GM19463 (cell line): Measurements from ENCODE around the gene TEX2.
"Not testable (repeated sequence)": the region's sequence is repeated elsewhere in the genome, so short reads cannot be mapped to it uniquely, and the experiment has no call there.

ENCODE experiments used
- ATAC-seq: cut with Tn5 transposase; IDR thresholded peaks from one replicate; pipeline ENCODE4 v1.9.1; 2021; ENCODE audit warnings: mild to moderate bottlenecking, moderate library complexity; ENCODE audit not compliant: unreplicated experiment

The TEX2 gene

DNA sequence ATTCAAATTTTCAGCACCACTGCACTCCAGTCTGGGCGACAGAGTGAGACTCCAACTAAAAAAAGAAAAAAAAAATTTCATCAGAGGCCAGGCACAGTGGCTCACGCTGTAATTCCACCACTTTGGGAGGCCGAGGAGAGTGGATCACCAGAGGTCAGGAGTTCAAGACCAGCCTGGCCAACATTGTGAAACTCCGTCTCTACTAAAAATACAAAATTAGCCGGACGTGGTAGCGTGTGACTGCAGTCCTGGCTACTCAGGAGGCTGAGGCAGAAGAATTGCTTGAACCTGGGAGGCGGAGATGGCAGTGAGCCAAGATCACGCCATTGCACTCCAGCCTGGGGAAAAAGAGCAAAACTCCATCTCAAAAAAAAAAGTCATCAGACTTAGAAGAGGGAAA lies 77.5 kb downstream of the TEX2 start:
- ATAC-seq, result not testable (repeated sequence)

DNA sequence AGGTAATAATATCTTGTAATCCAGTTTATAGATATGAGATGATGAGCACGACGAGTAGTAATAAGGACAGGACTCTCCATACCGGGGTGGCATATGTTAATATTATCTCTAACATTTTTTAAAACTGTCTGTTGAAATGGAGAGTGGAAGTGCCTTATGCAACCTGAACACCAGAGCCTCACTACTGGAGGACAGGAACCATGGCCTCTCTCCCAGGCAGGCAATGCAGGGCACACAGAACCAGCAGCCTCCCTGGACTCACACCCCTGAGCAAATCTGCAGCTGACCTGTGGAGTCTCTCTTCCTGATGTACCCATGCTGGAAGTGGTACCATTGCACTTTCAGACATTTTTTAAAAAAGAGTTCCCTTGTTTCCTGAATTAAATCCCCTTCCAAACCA lies 78.0 kb downstream of the TEX2 start:
- no peak for ATAC-seq

DNA sequence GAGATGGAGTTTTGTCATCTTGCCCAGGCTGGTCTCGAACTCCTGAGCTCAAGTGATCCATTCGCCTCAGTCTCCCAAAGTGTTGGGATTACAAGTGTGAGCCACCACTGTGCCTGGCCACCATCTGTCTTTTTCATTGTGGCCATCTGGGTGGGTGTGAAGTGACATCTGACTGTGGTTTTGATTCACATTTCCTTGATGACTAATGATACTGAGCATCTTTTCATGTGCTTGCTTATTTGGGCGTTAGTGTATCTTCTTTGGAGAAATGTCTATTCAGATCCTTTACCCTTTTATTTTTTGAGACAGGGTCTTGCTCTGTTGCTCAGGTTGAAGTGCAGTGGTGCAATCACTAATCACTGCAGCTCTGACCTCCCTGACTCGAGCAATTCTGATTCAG lies 79.2 kb downstream of the TEX2 start:
- no peak for ATAC-seq

DNA sequence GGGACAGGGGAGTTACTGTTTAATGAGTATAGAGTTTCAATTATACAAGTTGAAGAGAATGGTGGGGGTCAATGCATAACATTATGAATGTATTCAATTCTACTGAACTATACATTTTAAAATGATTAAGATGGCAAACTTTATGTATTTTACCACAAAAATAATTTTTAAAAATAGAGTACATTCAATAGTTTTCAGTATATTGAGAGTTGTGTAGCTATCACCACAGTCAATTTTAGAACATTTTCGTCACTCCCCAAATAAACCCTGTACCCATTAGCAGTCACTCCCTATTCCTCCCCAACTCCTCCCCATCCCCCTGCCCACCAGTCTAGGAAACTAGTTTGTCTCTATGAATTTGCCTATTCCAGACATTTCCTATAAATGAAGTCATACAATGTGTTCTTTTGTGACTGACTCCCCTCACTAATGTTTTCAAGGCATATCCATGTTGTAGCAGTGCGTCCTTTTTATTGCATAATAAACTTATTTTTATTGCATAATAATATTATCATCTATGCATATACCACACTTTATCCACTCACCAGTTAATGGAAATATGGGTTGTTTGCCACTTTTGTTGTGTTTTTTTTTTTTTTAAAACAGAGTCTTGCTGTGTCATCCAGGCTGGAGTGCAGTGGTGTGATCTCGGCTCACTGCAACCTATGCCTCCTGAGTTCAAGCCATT lies 80.6 kb downstream of the TEX2 start:
- no peak for ATAC-seq

DNA sequence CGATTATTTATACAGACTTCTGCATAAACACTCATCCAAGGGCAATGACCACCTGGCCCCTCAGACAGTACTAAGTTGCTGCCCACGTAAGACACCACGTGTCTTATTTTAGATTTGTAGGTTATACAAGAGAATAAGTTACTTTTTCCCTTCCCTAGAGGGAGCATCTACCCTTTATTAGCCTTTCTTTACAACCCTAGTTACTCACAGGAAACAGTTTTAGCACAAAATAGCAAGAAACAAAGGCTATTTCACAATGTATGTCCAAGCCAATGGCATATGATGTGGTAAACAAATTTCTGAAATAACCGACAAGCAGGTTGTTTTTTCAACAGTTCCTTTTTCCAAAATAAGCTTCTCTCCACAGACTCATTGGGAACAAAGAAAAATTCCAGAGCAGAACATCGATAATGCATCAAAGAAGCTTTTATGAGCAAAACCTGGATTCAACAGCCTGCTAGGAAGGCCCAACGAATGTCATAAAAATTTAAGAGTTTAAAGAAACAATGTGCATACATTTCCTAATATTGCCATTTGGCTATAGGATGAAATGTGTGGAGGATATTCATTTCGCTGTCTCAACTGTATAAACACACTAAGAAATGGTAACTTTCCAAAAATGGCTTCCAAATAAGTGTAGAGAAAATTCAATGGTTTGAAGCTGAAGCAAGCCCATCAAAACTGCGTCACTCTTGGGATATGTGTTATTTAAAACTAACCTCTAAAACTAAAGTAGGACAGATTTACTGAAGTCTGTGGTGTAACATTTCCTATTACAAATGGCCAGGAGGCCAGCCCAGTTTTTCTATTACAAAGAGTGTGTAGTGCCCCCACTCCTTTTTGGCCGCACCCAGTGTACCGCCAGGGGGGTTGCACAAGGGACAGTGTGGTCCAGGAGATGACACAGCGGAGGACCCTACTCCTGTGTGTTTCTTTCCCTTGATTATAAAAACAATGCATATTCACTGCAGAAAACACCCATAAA lies 82.7 kb downstream of the TEX2 start:
- no peak for ATAC-seq

DNA sequence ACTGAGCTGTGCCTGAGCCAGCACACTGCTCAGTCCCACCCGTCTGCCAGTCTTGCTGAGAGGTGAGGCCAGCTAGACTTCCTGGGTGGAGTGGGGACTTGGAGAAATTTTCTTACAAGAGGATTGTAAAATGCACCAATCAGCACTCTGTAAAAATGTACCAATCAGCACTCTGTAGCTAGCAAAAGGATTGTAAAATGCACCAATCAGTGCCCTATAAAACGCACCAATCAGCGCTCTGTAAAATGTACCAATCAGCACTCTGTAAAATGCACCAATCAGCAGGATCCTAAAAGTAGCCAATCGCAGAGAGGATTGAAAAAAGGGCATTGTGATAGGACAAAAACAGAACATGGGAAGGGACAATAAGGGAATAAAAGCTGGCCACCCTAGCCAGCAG lies 84.0 kb downstream of the TEX2 start:
- not testable (repeated sequence) for ATAC-seq

DNA sequence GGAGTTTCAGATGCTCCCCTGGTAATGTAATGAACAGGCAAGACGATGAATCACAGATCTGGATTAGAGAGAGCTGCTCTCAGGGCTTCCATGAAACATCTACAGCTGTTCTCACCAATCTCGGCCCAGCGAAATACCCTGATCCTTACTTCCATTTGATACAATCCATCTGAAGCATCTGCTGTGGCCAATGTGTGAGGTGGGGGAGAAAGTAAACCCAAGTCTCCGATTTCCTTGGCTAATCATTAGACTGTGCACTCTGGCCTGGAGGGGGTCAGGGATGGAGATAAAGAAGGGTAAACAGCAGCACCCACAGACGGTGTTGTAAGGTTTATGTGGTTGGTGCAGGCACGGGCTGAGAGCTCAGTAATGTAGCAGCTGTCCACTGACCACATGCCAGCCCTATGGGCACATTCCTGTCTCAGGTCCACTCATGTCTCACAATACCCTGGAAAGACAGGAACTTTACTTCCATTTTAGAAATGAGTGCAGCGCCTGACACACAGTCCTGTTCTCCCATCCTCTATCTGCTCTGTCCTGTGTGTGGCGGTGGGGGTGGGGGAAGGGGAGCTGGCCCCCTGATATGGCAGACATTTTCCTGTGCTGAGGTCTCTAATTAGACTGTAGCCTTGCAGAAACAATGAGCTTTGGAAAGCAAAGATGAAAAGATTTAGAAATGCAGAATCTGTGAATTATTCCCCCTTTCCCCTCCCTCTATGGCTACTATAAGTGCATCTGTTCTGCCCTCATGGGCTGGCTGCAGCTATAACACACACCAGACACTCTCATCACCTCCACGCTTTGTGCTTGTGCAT lies 84.8 kb downstream of the TEX2 start:
- ATAC-seq, result no peak

DNA sequence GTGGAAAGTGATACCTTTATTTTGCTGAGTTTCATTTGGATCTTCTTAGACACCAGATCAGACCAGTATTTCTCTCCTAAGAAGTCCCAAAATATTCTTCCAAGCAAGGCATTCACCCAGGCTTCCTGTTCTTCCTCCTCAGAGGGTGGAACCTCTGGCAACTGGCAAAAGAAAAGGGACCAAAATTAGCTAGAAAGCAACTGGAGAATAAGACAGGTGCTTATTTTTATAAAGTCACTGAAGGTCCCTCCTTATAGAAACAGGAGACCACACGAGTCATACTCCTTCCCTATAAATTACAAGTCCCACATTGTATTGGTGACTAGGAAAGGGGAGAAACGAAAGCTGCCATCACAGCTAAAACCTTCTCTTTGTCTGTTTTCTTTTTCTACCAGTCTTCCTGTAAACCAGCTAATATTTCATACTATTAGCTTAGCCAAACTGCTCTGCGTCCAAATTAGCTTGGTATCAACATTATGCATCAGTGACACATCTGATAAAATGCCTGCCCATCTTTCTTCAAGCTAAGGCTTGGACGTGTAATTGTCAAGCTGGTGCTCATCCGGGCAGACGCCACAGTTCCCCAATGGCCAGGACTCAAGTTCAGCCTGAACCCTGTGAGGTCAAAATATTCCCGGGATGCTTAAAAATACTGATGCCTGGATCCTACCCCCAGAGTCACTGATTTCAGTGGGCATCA lies 85.6 kb downstream of the TEX2 start:
- ATAC-seq, result no peak

DNA sequence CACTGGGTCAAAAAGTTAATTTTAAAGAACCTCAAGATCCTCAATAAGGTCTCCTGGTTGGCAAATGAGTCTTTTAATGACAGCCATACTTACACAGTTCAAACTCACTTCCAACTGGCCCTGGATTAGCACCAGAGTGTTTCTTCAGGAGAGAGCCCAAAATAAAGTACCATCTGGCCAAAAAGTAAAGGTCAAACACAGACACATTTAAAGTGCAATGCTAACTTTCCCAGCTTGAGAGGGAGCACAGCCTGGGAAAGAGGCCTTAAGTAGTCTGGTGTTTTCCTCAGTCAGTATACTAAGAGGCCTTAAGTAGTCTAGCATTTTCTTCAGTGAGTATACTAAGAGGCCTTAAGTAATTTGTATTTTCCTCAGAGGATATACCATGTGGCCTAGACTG lies 86.5 kb downstream of the TEX2 start:
- no peak for ATAC-seq

DNA sequence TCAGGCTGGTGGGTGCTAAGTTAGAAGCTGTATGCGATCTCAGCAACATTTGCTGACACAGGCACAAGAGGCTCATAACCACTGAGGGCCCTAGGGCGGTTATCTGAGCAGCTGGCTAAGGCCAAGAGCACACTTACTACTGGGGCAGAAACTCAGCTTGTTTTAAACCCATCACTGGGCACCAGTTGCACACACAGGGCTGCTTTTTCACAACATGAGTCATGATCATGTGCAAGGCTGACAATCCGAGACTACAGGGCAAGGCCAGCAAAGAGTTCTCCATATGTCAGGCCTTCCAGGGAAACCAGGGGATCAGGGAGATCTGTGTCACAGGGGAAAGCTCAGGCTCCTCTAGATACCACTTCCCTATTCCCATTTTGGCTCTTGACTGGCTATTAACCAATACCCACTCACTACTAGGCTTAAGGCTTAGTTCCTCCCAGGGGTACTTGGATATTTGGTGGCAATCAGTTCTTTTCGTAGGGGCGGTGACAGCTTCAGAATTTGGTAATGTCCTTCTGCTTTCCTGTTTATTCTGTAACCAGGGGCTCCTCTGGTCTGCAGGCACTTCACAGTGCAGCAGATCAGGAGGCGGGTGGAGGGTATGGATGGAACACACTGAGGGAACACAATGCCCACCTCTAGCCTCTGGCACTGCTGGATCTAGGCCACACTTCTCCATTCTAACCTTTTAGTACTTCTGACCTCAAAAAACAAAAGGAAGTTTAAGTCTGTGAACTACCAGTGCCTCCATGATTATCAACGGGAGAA lies 88.2 kb downstream of the TEX2 start:
- ATAC-seq, result no peak

DNA sequence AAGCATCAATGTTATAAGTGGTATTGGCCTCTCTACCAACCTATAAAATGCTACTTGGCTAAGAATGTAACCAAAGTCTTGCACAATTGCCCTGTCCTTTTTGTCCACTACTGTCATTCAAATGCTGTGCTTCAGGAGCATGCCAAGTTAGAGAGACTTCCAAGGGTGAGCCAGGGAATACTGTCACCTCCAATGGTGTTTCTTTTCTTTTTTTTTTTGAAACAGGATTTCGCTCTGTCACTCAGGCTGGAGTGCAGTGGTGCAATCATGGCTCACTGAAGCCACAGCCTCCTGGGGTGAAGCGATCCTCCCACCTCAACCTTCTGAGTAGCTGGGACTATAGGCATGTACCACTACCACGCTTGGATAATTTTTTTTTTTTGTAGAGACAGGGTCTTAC lies 89.4 kb downstream of the TEX2 start:
- no peak for ATAC-seq

DNA sequence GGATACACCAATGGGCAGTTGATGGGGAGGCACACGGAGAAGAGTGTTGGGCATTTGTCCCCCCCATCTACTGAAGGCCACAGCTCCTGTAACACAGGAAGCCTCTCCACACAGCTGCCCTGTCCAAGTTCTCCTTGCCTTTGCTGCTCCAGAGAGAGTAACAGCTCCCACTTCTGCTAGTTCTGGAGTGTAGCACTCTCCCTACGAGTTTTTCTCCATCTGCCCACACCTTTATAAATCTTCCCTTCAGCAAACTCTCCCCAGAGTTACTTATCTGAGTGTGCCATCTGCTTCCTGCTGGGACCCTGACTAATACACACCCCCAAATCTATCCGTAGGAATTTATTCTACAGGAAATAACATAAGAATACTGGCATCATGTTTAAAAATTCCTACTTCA lies 90.5 kb downstream of the TEX2 start:
- ATAC-seq, result no peak

DNA sequence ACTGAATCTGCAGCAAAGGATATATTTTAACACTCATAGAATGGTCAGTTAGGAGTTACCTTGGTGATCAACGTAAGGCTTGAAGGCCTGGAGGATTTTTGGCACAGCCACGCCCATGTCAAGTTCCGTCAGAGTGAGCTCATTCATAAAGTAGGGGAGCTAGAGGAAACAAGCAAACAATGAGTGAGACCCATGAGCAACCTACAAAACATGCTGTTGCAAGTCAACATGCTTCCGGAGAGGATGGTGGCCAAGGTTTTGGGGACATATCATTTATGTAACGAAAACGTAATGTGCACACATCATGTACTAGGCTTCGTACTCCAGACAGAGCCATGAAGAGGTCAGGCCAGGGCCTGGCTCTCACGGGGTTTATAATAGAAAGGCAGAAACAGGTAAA lies 92.0 kb downstream of the TEX2 start:
- ATAC-seq, result no peak

DNA sequence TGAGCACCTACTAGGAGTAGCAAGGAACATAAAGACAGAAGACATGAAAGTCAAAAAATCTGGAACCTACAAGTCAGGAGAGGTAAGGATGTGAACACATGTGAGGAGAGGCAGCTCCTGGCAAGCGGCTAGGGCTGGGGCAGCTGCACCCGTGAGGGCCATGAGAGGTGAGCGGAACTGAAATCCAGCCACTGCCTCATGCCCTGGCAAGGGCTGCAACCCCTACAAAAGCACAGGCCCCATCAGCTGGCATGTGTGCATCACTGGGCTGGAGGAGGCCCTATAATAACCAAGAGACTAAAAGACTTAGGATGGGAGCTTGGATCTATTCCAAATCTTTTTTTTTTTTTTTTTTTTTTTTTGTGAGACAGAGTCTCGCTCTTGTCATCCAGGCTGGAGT lies 92.8 kb downstream of the TEX2 start:
- ATAC-seq, result no peak

DNA sequence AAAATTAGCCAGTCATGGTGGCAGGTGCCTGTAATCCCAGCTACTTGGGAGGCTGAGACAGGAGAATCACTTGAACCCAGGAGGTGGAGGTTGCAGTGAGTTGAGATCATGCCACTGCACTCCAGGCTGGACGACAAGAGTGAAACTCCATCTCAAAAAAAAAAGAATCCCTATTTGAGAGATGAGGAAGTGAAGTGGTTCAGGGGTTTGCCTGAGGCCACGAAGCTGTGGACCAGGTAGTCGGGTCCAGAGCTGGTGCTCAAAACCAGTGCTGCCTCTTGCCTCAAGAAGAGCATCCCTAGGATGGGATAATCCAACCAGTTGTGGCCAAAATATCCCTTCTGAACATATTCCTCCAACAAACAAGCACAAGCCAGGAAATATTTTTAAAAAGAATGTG lies 95.4 kb downstream of the TEX2 start:
- ATAC-seq, result not testable (repeated sequence)

DNA sequence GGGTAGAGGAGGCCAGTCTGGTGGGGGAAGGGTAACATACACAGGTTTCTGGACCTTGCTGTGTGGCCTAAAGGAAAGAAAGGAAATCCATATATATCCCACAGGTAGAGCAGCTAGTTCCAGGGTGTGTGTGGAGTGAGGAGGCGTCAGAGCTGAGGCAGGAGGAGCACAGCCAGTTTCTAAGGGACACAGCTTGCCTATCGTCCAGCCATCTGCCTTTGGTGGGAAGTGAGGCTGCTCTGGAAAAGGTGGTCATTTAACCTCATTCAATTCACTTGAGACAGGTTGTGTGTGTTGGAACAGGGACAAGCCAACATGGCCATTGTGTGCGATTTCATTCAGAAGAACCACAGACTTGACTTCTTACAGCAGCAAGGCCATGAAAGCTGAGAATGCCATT lies 96.2 kb downstream of the TEX2 start:
- no peak for ATAC-seq

DNA sequence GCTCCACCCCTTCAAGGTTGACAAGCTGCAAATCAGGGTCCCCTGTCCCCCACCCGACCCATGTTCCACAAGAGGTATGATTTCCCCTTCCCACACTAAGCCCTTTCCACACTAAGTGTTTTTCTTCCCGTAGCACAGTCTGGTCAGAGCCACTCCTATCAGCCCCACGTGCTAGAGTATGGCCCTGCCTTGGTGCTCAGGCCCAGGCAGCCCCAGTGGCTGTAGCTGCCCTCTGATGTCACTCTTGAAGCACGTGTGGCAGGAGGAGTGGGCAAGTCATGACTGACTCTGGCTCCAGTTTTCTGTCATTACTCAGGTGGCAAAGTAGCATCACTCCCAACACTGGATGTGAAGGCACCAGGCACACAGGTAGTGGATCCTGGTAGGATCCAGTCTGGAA lies 97.7 kb downstream of the TEX2 start:
- no peak for ATAC-seq

DNA sequence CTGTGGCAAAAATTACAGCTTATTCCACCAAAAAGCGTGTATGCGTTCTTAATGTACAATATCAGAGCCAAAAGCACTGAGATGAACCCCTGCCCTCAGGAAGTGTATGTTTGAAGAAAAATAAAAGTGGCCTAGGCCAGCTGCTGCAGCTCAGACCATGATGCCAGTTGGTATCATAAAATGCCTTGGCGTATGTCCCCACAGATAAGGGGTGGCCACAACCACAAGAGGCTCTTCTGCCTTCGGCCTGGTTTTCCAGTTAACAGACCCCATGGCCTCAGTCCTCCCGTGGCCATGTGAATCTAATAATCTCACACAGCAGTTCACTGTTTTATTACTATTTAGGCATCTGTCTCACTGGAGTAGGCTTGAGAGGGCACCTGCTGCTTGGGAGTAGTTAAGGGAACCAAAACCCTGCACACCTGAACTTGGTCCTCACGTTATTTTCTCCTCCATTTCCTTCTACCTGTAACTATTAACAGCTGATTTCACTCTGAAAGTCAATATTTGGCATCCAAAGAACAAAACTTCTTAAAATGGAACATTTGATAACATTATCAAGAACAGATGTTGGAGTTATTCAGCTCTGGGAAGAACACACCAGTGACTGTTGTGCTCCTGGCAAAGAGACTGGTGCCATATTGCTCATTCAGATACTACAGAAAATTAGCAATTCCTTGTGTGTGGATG lies 98.3 kb downstream of the TEX2 start:
- no peak for ATAC-seq

DNA sequence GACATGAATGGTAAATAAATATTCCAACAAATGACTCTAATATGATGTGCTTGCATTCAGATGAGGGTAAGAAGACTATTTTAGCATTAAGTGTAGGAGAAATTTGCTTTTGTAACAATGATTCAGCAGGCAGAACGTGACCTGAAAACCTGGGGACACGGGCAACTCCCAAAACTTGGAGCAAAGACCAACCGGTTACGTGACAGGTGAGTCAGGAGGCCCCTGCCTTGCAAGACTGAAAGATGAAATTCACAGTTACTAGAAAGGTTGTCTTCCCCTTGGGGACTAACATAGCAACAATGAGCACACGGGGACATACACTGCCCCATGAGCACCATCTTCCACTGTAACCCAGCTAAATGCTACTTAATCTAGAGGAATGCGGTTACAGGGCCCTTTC lies 99.6 kb downstream of the TEX2 start:
- ATAC-seq, result no peak
